Measurements from ENCODE around the gene AK1.

Gene AK1

DNA sequence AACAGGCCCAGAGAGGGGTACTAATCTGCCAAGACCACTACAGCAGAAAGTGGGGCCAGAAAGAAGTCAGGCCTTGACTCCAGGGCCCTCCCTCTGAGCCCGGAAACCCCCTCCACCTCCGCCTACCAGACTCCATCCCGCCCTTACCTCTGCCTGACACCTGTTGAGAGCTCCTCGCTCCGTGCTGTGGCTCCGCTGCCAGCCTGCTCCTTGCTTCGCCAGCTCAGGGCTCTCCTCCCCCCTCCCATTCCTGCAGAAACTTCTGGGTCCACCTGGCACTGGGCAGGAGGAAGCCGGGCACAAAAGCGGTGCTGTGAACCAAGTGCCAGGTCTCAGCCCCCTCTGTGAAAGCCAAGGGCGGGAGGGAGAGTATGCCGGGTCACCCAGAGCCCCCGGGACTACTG, 28.3 kb upstream of the AK1 start:
- TF ChIP-seq, protein P1, sequence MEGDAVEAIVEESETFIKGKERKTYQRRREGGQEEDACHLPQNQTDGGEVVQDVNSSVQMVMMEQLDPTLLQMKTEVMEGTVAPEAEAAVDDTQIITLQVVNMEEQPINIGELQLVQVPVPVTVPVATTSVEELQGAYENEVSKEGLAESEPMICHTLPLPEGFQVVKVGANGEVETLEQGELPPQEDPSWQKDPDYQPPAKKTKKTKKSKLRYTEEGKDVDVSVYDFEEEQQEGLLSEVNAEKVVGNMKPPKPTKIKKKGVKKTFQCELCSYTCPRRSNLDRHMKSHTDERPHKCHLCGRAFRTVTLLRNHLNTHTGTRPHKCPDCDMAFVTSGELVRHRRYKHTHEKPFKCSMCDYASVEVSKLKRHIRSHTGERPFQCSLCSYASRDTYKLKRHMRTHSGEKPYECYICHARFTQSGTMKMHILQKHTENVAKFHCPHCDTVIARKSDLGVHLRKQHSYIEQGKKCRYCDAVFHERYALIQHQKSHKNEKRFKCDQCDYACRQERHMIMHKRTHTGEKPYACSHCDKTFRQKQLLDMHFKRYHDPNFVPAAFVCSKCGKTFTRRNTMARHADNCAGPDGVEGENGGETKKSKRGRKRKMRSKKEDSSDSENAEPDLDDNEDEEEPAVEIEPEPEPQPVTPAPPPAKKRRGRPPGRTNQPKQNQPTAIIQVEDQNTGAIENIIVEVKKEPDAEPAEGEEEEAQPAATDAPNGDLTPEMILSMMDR (IDR thresholded peaks at IDR 0.05; ENCODE audit: low read depth, low read length), result no peak
- H3K36me3 ChIP-seq, result no peaks in the 10 kb centered on the region
- H3K27me3 ChIP-seq, result no peaks in the 10 kb centered on the region
- no peaks in the 10 kb centered on the region for H3K9me3 ChIP-seq
- DNase-seq, result no peak
- H3K4me1 ChIP-seq, result peaks cover 8% of the 10 kb centered on the region
- H3K4me3 ChIP-seq (ENCODE audit: low read depth, low read length), result no peak overlapping the region

DNA sequence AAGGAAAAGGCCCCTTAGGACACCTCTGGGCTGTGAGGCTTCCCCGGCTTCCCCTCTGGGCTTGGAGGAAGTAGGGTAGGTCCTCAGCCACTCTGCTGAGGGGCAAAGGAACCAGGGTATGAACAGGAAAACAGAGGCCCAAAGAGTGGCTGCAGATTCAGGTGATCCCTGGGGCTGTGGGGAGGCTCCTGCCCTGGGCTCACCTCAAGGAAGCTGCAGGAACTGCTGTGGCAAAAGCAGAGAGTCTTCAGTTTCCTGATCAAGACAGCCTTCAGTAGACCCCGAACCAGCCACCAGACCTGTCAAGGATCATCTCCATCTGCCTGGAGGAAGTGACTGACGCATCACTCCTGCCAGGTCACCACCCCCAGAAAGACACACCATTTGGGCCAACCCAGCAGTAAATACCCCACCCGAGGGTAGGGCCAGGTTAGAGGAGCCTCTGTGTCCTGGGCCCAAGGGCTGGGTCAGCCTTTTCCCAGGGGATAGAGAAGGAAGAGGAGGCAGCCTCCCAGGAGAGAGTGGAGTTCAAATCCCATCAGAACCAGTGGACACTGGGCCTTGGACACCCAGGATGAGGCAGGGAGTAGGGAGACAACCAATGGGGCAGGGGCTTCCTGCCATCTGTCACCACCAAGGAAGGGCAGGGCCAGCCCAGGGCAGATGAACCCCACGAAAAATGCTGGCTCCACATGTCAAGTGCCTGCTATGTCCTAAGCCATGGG, 27.7 kb upstream of the AK1 start:
- Histone ChIP-seq H3K4me1 (peaks cover 8% of the 10 kb centered on the region), H3K9me3 (no peaks in the 10 kb centered on the region), H3K4me3 (ENCODE audit: low read depth, low read length) (no peak overlapping the region), H3K27me3 (no peaks in the 10 kb centered on the region), H3K36me3 (no peaks in the 10 kb centered on the region)
- TF ChIP-seq, protein P1 (IDR thresholded peaks at IDR 0.05; ENCODE audit: low read depth, low read length), result no peak
- DNase-seq, result no peak

DNA sequence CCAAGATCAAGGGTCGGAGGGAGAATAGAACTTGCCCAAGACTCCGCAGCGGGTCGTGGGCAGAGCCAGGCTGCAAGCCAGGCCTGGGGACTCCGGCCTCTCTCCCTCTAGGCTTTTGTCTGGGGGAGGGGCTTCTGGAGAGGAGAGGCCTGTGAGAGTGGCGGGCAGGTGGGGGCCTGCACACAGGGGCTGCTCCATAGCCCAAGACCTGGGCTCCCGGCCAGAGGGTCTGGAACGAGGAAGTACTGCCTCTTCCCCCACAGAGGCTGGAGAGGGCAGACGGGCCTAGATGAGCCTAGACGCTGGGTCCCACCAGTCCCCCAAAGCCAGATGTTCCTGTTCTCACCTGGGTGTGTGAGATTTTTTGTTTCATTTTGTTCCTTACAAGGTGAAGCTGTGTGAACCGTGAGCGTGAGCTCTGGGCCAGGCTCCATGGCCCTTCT, 27.1 kb upstream of the AK1 start:
- TF ChIP-seq, protein P1 (IDR thresholded peaks at IDR 0.05; ENCODE audit: low read depth, low read length), result no peak

DNA sequence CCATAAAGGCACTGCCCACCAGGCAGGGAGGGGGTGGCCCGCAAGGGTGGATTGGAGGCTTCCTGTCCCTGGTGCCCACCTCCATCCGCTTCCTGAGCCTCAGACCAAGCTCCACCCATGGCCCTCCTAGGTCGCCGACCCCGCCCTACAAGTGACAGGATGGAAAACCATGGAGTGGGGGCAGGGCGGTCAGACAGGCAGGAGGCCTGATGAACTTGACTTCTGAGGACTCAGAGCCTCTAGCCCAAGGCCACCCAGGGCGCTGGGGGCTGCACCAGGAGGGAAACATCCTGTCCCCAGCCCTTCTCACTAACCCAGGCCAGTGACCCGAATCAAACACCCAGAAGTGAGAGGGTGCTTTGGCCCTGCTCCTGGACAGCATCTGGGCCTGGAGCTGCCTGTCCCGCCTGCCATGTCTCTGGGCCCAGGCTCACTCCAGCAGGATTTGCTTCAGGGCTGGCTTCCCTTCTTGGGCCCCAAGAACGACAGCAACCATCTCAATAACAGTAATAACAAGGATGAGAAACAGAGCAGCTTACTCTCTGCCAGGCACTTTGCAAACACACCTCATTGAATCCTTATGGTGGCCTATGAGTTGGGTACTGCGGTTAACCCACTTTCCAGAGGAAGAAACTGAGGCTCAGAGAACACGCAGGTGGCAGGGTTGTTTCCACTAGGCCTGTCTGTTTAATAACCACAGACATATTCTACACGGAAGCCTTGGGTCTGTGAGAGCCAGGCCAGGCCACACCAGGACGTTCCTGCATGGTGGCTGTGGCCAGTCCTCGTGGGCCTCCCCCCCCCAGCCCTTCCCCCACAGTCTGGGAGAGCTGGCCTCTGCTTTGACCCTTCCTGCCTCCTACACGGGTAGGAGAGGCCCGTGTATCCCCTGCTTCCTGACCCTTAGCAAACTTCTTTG, 26.3 kb upstream of the AK1 start:
- H3K9me3 ChIP-seq, result no peaks in the 10 kb centered on the region
- DNase-seq, result no peak
- H3K4me3 ChIP-seq (ENCODE audit: low read depth, low read length), result no peak overlapping the region
- H3K27me3 ChIP-seq, result no peaks in the 10 kb centered on the region
- H3K36me3 ChIP-seq, result no peaks in the 10 kb centered on the region
- TF ChIP-seq, protein P1 (IDR thresholded peaks at IDR 0.05; ENCODE audit: low read depth, low read length), result no peak
- H3K4me1 ChIP-seq, result peaks cover 12% of the 10 kb centered on the region

More for the DNA sequence above, 27.1 kb upstream of the AK1 start:
- Histone ChIP-seq H3K27me3 (no peaks in the 10 kb centered on the region), H3K9me3 (no peaks in the 10 kb centered on the region), H3K4me1 (peaks cover 12% of the 10 kb centered on the region), H3K36me3 (no peaks in the 10 kb centered on the region), H3K4me3 (ENCODE audit: low read depth, low read length) (no peak overlapping the region)
- DNase-seq, result peak; percentile 71

DNA sequence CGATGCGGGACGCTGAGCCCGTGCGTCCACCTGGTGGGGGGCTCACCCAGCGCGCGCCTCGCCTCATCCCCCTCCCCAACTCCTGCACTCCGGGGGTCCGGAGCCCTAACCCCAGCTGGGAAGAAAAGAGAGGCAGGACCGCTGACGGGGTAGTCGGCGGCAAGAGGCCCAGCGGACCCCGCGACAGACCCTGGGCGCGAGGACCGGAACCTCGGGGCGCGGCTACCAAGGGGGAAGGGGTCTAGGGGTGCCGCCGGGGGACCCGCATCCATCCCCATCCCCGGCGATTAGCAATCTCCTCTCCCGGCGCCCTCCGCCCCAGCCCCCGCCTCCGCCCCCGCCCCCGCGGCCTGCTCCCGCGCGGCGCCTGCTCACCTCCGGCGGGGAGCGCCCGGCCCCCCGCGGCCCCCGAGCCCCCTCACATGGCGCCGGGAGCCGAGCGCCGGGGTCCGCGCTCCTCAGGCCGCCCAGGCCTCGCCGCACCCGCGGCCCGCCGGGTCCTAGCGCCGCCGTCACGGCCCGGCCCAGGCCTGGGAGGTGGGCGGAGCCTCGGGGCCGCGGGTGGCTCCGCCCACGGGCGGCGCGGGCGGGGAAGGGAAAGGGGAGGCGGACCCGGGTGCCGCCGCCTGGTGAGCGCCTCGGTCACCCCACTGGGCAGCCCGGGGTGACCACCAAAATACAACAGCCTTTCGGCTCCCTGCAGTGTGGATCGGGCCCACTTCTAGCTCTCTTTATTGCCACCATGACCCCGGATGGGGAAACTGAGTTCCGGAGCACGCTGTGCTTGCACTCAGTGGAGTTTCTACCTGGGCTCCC, 21.9 kb upstream of the AK1 start, which contains the start of gene ST6GALNAC6:
ST6GALNAC6 (minus strand) TSS at position 476 of the 816 bp plus-strand sequence. CDS start 1,622 bp downstream, outside the sequence.
- Histone ChIP-seq H3K27me3 (no peaks in the 10 kb centered on the region), H3K4me1 (peaks cover 9% of the 10 kb centered on the region; the same call in 1 of the 2 replicates), H3K4me3 (ENCODE audit: low read depth, low read length) (peak within 1 kb of the TSS; percentile 87), H3K36me3 (peaks cover 25% of the 10 kb centered on the region), H3K9me3 (no peaks in the 10 kb centered on the region)
- peak; percentile 86 for DNase-seq
- TF ChIP-seq, protein P1 (IDR thresholded peaks at IDR 0.05; ENCODE audit: low read depth, low read length), result no peak
